Ishikawa (cell line): Measurements from ENCODE around the gene HAP1.

Experiments
- EGR1 ChIP-seq: IDR thresholded peaks from 2 replicates; pipeline ENCODE4 v1.6.1; 2012
- RAD21 ChIP-seq: IDR thresholded peaks from 2 replicates; pipeline ENCODE4 v1.6.1; 2012; ENCODE audit warnings: low read depth
- USF1 ChIP-seq: IDR thresholded peaks from 2 replicates; pipeline ENCODE4 v1.6.1; 2012
- TF ChIP-seq, protein P1 (sequence below): IDR thresholded peaks from 2 replicates; pipeline ENCODE4 v1.6.1; 2012

GRCh38 chr17:41717408-41718286 lies 16.8 kb downstream of the HAP1 start:
- no peak for TF ChIP-seq RAD21
- no peak for TF ChIP-seq USF1
- TF ChIP-seq, protein P1, sequence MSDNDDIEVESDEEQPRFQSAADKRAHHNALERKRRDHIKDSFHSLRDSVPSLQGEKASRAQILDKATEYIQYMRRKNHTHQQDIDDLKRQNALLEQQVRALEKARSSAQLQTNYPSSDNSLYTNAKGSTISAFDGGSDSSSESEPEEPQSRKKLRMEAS: no peak
- TF ChIP-seq EGR1: no peak
